Panc1 (cell line): ENCODE data around the gene CUL4A. TPM values are rescaled to one million over a fixed set of nuclear protein-coding genes. Genes with fewer than 3 reads are reported as not detected.
A peak's percentile ranks its signal among the peaks of the same experiment; 100 is the strongest.

ENCODE experiments used
- ATAC-seq: fragments of 200-7000 bp; cut with Tn5 transposase; 2 replicates; pipeline ENCODE4 v1.9.1; 2020; ENCODE audit warnings: mild to moderate bottlenecking, moderate library complexity
- BruUV-seq: library from RNA; stranded (reverse); fragments of 400-500 nt; replicated peaks from 2 replicates; lab custom pipeline; 2021; lab: Mats Ljungman, UMichigan
- CTCF ChIA-PET: fragments of 300-600 bp; sonication (Branson Sonifier 250); formaldehyde crosslinking; loops from one replicate; lab custom pipeline; 2022; ENCODE audit warnings: antibody characterized with exemption; lab: Charles Lee
- POLR2A ChIA-PET: fragments of 300-600 bp; sonication (Branson Sonifier 250); formaldehyde crosslinking; loops from one replicate; lab custom pipeline; 2022; ENCODE audit warnings: antibody characterized with exemption; lab: Charles Lee
- DNase-seq: peaks from one replicate; pipeline ENCODE4 v3.0.0-alpha.2; 2010; ENCODE audit warnings: low read depth, low spot score
- H3K27ac ChIP-seq: 2 replicates; pipeline ENCODE4 v1.5.1; 2011; ENCODE audit warnings: mild to moderate bottlenecking, low read length, inconsistent platforms
- H3K27me3 ChIP-seq: fragments of 200-500 bp; sonication (Bioruptor generic); 2 replicates; pipeline ENCODE4 v1.6.0; 2014; ENCODE audit warnings: low read length, inconsistent platforms; ENCODE audit not compliant: control insufficient read depth, insufficient read depth
- H3K36me3 ChIP-seq: fragments of 200-500 bp; sonication (Bioruptor generic); 2 replicates; pipeline ENCODE4 v1.5.1; 2014; ENCODE audit warnings: inconsistent platforms, mild to moderate bottlenecking, low read length, moderate library complexity; ENCODE audit not compliant: control insufficient read depth, insufficient read depth
- H3K4me1 ChIP-seq: 2 replicates; pipeline ENCODE4 v1.5.1; 2011; ENCODE audit warnings: inconsistent platforms, mild to moderate bottlenecking, low read length, moderate library complexity; ENCODE audit not compliant: control insufficient read depth, insufficient read depth
- H3K4me3 ChIP-seq, 2 experiments: 2 replicates each; pipeline ENCODE4 v1.5.1; 2011 to 2012; ENCODE audit warnings: low read depth in 2 of 2, low read length in 2 of 2, mild to moderate bottlenecking in 2 of 2, inconsistent platforms in 1 of 2, moderate library complexity in 1 of 2
- H3K9me3 ChIP-seq: fragments of 200-500 bp; sonication (Bioruptor generic); 2 replicates; pipeline ENCODE4 v1.5.1; 2014; ENCODE audit warnings: low read depth, mild to moderate bottlenecking, inconsistent platforms, low read length, moderate library complexity; ENCODE audit not compliant: control insufficient read depth, insufficient read depth
- POLR2AphosphoS5 ChIP-seq: IDR thresholded peaks from 2 replicates; pipeline ENCODE4 v1.6.1; 2012; ENCODE audit warnings: mild to moderate bottlenecking, low read depth, low read length, moderate library complexity
- SIN3A ChIP-seq: IDR thresholded peaks from 2 replicates; pipeline ENCODE4 v1.6.1; 2012; ENCODE audit warnings: low read depth, mild to moderate bottlenecking, low read length, moderate library complexity, borderline replicate concordance; ENCODE audit not compliant: insufficient read depth
- TCF7L2 ChIP-seq: IDR thresholded peaks from 2 replicates; pipeline ENCODE4 v1.6.1; 2011; ENCODE audit warnings: mild to moderate bottlenecking, low read depth, low read length, inconsistent platforms
- in situ Hi-C: cut with HindIII; loops from 2 replicates; pipeline ENCODE4 v1.10.0; 2016; ENCODE audit warnings: low sequenced_read_pairs, low pct_unique_long_range_greater_than_20kb
- intact Hi-C: fragments of 100-400 bp; cut with micrococcal nuclease; formaldehyde crosslinking; loops from one replicate; pipeline ENCODE4 v1.10.0; 2022; ENCODE audit not compliant: unreplicated experiment
- total RNA-seq: library from RNA; stranded (reverse); gene quantifications from one replicate; pipeline ENCODE4 v1.2.1, GENCODE V29; 2021; ENCODE audit not compliant: unreplicated experiment
- TF ChIP-seq, protein P1 (sequence below), 2 experiments: IDR thresholded peaks; 2 replicates each; pipeline ENCODE4 v1.6.1; 2011 to 2012; ENCODE audit warnings: low read depth in 2 of 2, control low read depth in 1 of 2, low read length in 1 of 2, mild to moderate bottlenecking in 1 of 2, moderate library complexity in 1 of 2; ENCODE audit not compliant: insufficient read depth in 1 of 2
- TF ChIP-seq, protein P2 (sequence below): fragments of 450-650 bp; IDR thresholded peaks from 2 replicates; pipeline ENCODE4 v1.5.1; 2017; ENCODE audit warnings: mild to moderate bottlenecking

Gene CUL4A
- total RNA-seq, 1 experiment from 2014 or later: 80.8 TPM

DNA sequence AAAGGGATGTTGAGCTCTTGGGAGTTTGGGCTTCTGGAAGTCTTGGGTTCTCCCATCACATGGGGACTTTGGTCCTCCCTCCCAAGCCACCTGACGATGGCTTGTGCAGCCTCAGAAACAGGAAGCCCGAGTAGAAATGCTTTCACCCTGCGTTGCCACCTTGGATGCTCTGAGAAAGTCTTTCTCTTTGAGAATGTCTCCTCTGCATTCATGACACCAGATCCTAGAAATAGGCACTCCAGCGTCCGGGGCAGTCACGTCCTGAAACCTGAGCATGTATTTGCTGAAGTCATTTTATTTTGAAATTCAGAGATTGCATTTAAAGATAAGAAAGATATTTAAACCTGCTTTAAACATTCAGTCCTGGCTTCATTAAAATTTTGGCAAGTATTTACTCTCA, 34.4 kb downstream of the CUL4A start:
- no peaks in the 10 kb centered on the region for H3K27me3 ChIP-seq
- no peak for ATAC-seq
- no peaks in the 10 kb centered on the region for H3K4me1 ChIP-seq
- in situ Hi-C loops: no loop called here
- H3K27ac ChIP-seq: no peak overlapping the region
- CTCF ChIA-PET: no interaction called here
- POLR2A ChIA-PET: no interaction called here
- TF ChIP-seq SIN3A (no peak), POLR2AphosphoS5 (no peak), TCF7L2 (no peak)
- TF ChIP-seq, protein P1, sequence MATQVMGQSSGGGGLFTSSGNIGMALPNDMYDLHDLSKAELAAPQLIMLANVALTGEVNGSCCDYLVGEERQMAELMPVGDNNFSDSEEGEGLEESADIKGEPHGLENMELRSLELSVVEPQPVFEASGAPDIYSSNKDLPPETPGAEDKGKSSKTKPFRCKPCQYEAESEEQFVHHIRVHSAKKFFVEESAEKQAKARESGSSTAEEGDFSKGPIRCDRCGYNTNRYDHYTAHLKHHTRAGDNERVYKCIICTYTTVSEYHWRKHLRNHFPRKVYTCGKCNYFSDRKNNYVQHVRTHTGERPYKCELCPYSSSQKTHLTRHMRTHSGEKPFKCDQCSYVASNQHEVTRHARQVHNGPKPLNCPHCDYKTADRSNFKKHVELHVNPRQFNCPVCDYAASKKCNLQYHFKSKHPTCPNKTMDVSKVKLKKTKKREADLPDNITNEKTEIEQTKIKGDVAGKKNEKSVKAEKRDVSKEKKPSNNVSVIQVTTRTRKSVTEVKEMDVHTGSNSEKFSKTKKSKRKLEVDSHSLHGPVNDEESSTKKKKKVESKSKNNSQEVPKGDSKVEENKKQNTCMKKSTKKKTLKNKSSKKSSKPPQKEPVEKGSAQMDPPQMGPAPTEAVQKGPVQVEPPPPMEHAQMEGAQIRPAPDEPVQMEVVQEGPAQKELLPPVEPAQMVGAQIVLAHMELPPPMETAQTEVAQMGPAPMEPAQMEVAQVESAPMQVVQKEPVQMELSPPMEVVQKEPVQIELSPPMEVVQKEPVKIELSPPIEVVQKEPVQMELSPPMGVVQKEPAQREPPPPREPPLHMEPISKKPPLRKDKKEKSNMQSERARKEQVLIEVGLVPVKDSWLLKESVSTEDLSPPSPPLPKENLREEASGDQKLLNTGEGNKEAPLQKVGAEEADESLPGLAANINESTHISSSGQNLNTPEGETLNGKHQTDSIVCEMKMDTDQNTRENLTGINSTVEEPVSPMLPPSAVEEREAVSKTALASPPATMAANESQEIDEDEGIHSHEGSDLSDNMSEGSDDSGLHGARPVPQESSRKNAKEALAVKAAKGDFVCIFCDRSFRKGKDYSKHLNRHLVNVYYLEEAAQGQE (IDR thresholded peaks at IDR 0.05; ENCODE audit: insufficient read depth in 1 of 2, low read depth in 2 of 2, low read length in 1 of 2): no peak
- TF ChIP-seq, protein P2, sequence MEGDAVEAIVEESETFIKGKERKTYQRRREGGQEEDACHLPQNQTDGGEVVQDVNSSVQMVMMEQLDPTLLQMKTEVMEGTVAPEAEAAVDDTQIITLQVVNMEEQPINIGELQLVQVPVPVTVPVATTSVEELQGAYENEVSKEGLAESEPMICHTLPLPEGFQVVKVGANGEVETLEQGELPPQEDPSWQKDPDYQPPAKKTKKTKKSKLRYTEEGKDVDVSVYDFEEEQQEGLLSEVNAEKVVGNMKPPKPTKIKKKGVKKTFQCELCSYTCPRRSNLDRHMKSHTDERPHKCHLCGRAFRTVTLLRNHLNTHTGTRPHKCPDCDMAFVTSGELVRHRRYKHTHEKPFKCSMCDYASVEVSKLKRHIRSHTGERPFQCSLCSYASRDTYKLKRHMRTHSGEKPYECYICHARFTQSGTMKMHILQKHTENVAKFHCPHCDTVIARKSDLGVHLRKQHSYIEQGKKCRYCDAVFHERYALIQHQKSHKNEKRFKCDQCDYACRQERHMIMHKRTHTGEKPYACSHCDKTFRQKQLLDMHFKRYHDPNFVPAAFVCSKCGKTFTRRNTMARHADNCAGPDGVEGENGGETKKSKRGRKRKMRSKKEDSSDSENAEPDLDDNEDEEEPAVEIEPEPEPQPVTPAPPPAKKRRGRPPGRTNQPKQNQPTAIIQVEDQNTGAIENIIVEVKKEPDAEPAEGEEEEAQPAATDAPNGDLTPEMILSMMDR: no peak
- H3K4me3 ChIP-seq: no peak overlapping the region
- peaks cover 7% of the 10 kb centered on the region; the same call in 1 of the 2 replicates for H3K36me3 ChIP-seq
- H3K9me3 ChIP-seq: no peaks in the 10 kb centered on the region
- DNase-seq: no peak
- BruUV-seq: no TSS peak
- intact Hi-C loops: no loop called here

DNA sequence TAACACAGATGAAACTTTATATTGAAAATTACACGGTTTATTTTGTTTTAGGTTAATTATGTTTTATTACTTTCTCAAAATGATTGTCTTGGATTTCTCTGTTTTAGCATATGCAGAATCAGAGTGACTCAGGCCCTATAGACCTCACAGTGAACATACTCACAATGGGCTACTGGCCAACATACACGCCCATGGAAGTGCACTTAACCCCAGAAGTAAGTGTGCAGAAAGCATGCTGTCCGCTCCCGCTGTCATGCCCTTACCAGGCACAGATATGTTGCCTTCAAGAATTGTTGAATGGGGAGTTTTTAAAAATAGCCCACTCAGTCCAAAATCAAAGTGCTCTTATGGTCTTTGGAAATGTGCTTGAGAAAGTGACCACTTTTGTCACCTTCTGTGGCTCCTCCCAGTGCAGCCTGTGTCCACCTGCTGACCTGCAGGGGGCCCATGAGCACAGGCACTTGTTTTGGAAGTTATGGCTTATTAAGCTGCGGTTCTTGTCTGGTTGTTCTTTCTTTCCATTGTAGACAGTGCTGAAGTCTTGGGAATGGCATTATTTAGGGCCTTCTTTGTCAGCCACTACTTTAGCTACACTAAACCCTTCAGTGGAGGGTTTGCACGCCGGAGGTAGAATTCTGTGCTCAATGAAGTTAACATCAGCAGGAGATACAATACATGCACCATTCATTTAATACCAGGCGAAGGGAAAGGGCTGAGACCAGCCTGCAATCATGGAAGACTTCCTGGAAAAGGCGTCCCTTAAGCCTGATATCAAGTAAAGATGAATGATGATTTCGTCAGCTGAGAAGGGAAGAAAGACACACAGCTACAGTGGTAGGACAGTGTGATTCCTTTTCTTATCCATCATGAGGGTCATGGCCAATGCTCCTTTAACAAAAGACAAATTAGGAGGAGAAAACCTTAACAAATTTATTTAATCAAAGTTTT, 36.7 kb downstream of the CUL4A start:
- no peak for ATAC-seq
- H3K27me3 ChIP-seq: no peaks in the 10 kb centered on the region
- DNase-seq: no peak
- CTCF ChIA-PET: no interaction called here
- no peak overlapping the region for H3K4me3 ChIP-seq
- TF ChIP-seq, protein P2: peak; percentile 28
- TF ChIP-seq POLR2AphosphoS5: no peak
- POLR2A ChIA-PET: no interaction called here
- H3K27ac ChIP-seq: no peak overlapping the region
- no TSS peak for BruUV-seq
- intact Hi-C loops: no loop called here
- no peaks in the 10 kb centered on the region for H3K9me3 ChIP-seq
- in situ Hi-C loops: no loop called here
- H3K4me1 ChIP-seq: no peaks in the 10 kb centered on the region
- H3K36me3 ChIP-seq: peaks cover 7% of the 10 kb centered on the region; the same call in 1 of the 2 replicates
